HG02840 (cell line): ENCODE data around the gene MYLK3.
A peak's percentile ranks its signal among the peaks of the same experiment; 100 is the strongest.
"Not testable (repeated sequence)": the region's sequence is repeated elsewhere in the genome, so short reads cannot be mapped to it uniquely, and the experiment has no call there.

Source experiments
- ATAC-seq: cut with Tn5 transposase; IDR thresholded peaks from one replicate; pipeline ENCODE4 v1.9.1; 2021; ENCODE audit warnings: mild to moderate bottlenecking, moderate library complexity, moderate number of reproducible peaks; ENCODE audit not compliant: unreplicated experiment, low FRiP score

Gene MYLK3

GRCh38 chr16:46695937-46696336, 52.2 kb downstream of the MYLK3 start:
- ATAC-seq, result no peak

GRCh38 chr16:46693598-46693997, 54.5 kb downstream of the MYLK3 start:
- ATAC-seq, result no peak

- ATAC-seq, result no peak
Observed at GRCh38 chr16:46691726-46692125, 56.4 kb downstream of the MYLK3 start.

- ATAC-seq, result no peak
Observed at GRCh38 chr16:46690281-46691178, 57.6 kb downstream of the MYLK3 start.

- peak; percentile 76 for ATAC-seq
Observed at GRCh38 chr16:46689365-46690280, 58.5 kb downstream of the MYLK3 start, which contains the start of gene ORC6. Gene ORC6 (plus strand): TSS chr16:46689659. CDS start chr16:46689706, 47 bp downstream.

- peak; percentile 85 for ATAC-seq
Observed at GRCh38 chr16:46688654-46689364, 59.3 kb downstream of the MYLK3 start, which contains the start of gene VPS35. Gene VPS35 (minus strand): TSS chr16:46689178. CDS start chr16:46689133, 45 bp downstream.

GRCh38 chr16:46688101-46688653, 60.0 kb downstream of the MYLK3 start:
- ATAC-seq, result no peak

GRCh38 chr16:46687486-46687885, 60.7 kb downstream of the MYLK3 start:
- ATAC-seq, result no peak

GRCh38 chr16:46686815-46687473, 61.2 kb downstream of the MYLK3 start:
- ATAC-seq, result no peak

GRCh38 chr16:46681867-46682266, 66.3 kb downstream of the MYLK3 start:
- not testable (repeated sequence) for ATAC-seq

GRCh38 chr16:46677943-46678342, 70.2 kb downstream of the MYLK3 start:
- not testable (repeated sequence) for ATAC-seq

- no peak for ATAC-seq
Observed at GRCh38 chr16:46673320-46674013, 74.7 kb downstream of the MYLK3 start.

GRCh38 chr16:46662123-46662522, 86.0 kb downstream of the MYLK3 start:
- ATAC-seq, result no peak

- peak; percentile 72 for ATAC-seq
Observed at GRCh38 chr16:46658925-46659324, 89.2 kb downstream of the MYLK3 start.
